GM21423 (cell line): ENCODE measurements around the gene TSPY2.
"Not testable (repeated sequence)": the region's sequence is repeated elsewhere in the genome, so short reads cannot be mapped to it uniquely, and the experiment has no call there.

Experiments
- ATAC-seq: cut with Tn5 transposase; IDR thresholded peaks from one replicate; pipeline ENCODE4 v1.9.1; 2021; ENCODE audit warnings: mild to moderate bottlenecking, moderate library complexity; ENCODE audit not compliant: unreplicated experiment

Gene TSPY2, protein sequence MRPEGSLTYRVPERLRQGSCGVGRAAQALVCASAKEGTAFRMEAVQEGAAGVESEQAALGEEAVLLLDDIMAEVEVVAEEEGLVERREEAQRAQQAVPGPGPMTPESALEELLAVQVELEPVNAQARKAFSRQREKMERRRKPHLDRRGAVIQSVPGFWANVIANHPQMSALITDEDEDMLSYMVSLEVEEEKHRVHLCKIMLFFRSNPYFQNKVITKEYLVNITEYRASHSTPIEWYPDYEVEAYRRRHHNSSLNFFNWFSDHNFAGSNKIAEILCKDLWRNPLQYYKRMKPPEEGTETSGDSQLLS

DNA sequence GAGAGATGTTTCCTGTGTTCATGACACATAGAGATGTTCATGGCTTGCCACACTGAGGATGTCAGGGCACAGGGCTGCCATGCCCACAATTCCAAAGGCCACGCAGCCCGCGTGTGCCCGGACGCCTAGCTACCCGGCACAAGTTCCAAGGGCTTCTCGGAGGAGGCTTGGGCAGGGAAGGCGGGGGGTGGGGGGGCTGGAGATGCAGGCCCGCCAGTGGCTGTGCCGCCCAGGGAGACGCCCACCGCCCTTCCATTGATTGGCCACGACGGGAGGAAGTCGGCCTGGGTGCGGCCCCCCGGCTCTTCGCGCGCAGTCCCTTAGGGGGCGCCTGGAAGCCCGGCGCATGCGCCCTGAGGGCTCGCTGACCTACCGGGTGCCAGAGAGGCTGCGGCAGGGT lies at the start of gene TSPY2:
Gene TSPY2 (plus strand): TSS at position 301 of the 400 bp plus-strand sequence. CDS start 46 bp downstream, at position 347.
- not testable (repeated sequence) for ATAC-seq

DNA sequence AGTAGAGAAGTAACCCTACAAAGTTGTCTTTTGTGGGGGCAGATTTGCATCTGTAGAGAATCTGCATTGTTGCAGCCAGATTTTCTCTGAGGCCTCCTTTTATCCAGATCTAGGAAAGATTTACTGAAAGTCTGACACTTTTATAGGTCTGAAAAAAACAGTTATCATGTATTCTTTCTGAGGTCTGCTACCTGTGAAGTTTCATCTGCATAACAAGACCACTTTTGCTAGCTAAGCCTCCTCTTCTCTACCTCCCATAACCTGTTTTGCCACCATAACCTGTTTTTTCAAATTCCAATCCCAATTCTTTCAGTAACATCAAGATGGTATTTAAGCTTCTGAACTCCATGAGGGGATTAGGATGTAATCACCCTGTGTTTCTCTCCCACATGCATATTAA lies 36.5 kb upstream of the TSPY2 start:
- ATAC-seq = not testable (repeated sequence)

DNA sequence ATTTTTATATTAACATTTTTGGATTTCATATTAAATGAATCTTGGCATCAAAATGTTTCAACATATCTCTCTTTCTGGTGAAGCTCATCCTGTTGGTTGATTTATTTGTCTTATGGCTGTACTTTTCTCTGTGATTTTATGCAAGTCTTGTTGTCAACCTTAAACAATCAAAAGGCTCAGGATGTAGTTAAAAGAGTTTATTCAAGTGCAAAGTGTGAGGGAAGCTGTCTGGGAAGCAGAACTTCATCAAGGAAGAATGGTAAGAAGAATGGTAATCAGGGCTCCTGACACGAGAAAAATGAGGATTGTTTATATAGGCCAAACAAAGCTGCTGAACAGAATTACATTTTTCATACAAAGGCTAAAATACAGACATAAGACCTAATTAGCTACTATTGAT lies 29.0 kb upstream of the TSPY2 start:
- ATAC-seq = not testable (repeated sequence)

DNA sequence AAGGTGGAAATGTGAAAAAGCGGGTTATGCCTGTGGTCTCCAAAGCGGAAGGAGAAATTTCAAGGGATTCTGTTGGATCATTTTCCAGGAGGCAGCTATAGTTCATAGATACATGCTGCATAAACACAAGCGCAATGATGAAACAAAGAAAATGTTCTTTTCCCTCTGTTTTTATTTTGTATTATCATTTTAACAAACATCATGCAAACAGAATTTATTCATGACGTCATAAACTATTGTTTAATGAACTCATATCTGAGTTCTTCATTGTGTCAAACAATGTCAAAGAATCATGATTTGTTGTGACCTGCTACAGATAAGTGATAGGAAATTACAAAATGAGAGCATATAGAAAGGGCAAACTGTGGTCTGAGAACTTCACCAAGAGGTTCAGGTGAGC lies 23.8 kb downstream of the TSPY2 start:
- not testable (repeated sequence) for ATAC-seq
